GM12878 (cell line): Measurements from ENCODE around the gene VGLL2. TPM values are rescaled to one million over a fixed set of nuclear protein-coding genes. Genes with fewer than 3 reads are reported as not detected.

Source experiments
- ATAC-seq: fragments of 200-7000 bp; cut with Tn5 transposase; 3 replicates; pipeline ENCODE4 v1.9.1; 2020; ENCODE audit warnings: mild to moderate bottlenecking, moderate library complexity
- BruUV-seq: library from RNA; stranded (reverse); fragments of 400-500 nt; replicated peaks from 2 replicates; lab custom pipeline; 2021; lab: Mats Ljungman, UMichigan
- CTCF ChIA-PET: fragments of 300-600 bp; sonication (Branson Sonifier 250); formaldehyde crosslinking; extraction: SDS; loops from one replicate; lab custom pipeline; 2021; ENCODE audit warnings: inconsistent platforms; lab: Yijun Ruan, JAX
- POLR2A ChIA-PET: fragments of 350-600 bp; formaldehyde crosslinking; extraction: SDS; loops from one replicate; lab custom pipeline; 2021; ENCODE audit warnings: inconsistent platforms; lab: Charles Lee
- RAD21 ChIA-PET: fragments of 300-600 bp; sonication (Branson Sonifier 250); formaldehyde crosslinking; loops from one replicate; lab custom pipeline; 2023; ENCODE audit warnings: antibody characterized with exemption; ENCODE audit not compliant: unreplicated experiment; lab: Charles Lee
- SMC1A ChIA-PET: fragments of 300-600 bp; sonication (Branson Sonifier 250); formaldehyde crosslinking; loops from one replicate; lab custom pipeline; 2023; ENCODE audit not compliant: unreplicated experiment, uncharacterized antibody; lab: Charles Lee
- DNase-seq: peaks from one replicate; pipeline ENCODE4 v3.0.0-alpha.2; 2011; ENCODE audit warnings: low read depth, low spot score
- FAIRE-seq: peaks from 3 replicates; lab custom pipeline; 2011; peaks lifted over from hg19 to GRCh38; lab: Jason Lieb, UNC
- H2AFZ ChIP-seq: 2 replicates; pipeline ENCODE4 v1.6.0; 2011; ENCODE audit warnings: low read depth, low read length, control low read depth; ENCODE audit not compliant: control insufficient read depth
- H3K27ac ChIP-seq: 2 replicates; pipeline ENCODE4 v1.5.1; 2011; ENCODE audit warnings: control low read depth; ENCODE audit not compliant: control insufficient read depth, insufficient read depth
- H3K27me3 ChIP-seq, 2 experiments: replicated peaks in 1 of 2; 2 replicates each; pipeline versions ENCODE4 v1.6.0 to v1.6.1; 2011; ENCODE audit warnings: low read length in 1 of 2; ENCODE audit not compliant: control insufficient read depth in 2 of 2, insufficient read depth in 2 of 2
- H3K36me3 ChIP-seq, 2 experiments: 2 replicates each; pipeline ENCODE4 v1.5.1; 2011; ENCODE audit warnings: low read length in 1 of 2; ENCODE audit not compliant: control insufficient read depth in 2 of 2, insufficient read depth in 2 of 2
- H3K4me1 ChIP-seq: 2 replicates; pipeline ENCODE4 v1.6.1; 2011; ENCODE audit warnings: mild to moderate bottlenecking, low read length, moderate library complexity, mixed read lengths; ENCODE audit not compliant: control insufficient read depth, insufficient read depth
- H3K4me2 ChIP-seq: 2 replicates; pipeline ENCODE4 v1.6.0; 2011; ENCODE audit warnings: control low read depth; ENCODE audit not compliant: control insufficient read depth, insufficient read depth
- H3K4me3 ChIP-seq: fragments of 200-600 bp; sonication (generic); 2 replicates; pipeline ENCODE4 v1.5.1; 2016
- H3K79me2 ChIP-seq: 2 replicates; pipeline ENCODE4 v1.6.0; 2011; ENCODE audit warnings: low read length; ENCODE audit not compliant: control insufficient read depth, insufficient read depth
- H3K9ac ChIP-seq: 2 replicates; pipeline ENCODE4 v1.8.0; 2011; ENCODE audit warnings: low read length, control low read depth, mixed read lengths; ENCODE audit not compliant: control insufficient read depth, insufficient read depth
- H3K9me3 ChIP-seq: replicated peaks from 3 replicates; pipeline ENCODE4 v1.5.1; 2011; ENCODE audit warnings: mild to moderate bottlenecking, low read length; ENCODE audit not compliant: control insufficient read depth, insufficient read depth
- H4K20me1 ChIP-seq: 2 replicates; pipeline ENCODE4 v1.6.0; 2011; ENCODE audit not compliant: control insufficient read depth, insufficient read depth
- ATF3 ChIP-seq: IDR thresholded peaks from 2 replicates; pipeline ENCODE4 v1.6.1; 2011; ENCODE audit warnings: low read depth, mild to moderate bottlenecking, low read length, moderate library complexity, borderline replicate concordance; ENCODE audit errors: extremely low read depth
- CHD4 ChIP-seq: fragments of 200-600 bp; sonication (generic); IDR thresholded peaks from 2 replicates; pipeline ENCODE4 v1.6.1; 2016; ENCODE audit warnings: mild to moderate bottlenecking
- CREB1 ChIP-seq: IDR thresholded peaks from 2 replicates; pipeline ENCODE4 v1.6.1; 2012; ENCODE audit warnings: low read depth, mild to moderate bottlenecking, inconsistent platforms
- E2F8 ChIP-seq: fragments of 450-650 bp; IDR thresholded peaks from 2 replicates; pipeline ENCODE4 v1.6.1; 2018; ENCODE audit warnings: mild to moderate bottlenecking, low read depth, moderate library complexity; ENCODE audit not compliant: partially characterized antibody
- IRF4 ChIP-seq: IDR thresholded peaks from 2 replicates; pipeline ENCODE4 v1.6.1; 2011; ENCODE audit warnings: low read depth, low read length
- NFYB ChIP-seq: IDR thresholded peaks from 2 replicates; pipeline ENCODE4 v1.6.1; 2011; ENCODE audit warnings: low read depth, mild to moderate bottlenecking, low read length, improper control_type of control experiment, moderate library complexity; ENCODE audit not compliant: insufficient read depth
- SUPT20H ChIP-seq: IDR thresholded peaks from 2 replicates; pipeline ENCODE4 v1.6.1; 2011; ENCODE audit warnings: low read depth, mild to moderate bottlenecking, low read length, moderate library complexity, borderline replicate concordance; ENCODE audit not compliant: control insufficient read depth
- ZBTB4 ChIP-seq: fragments of 450-650 bp; formaldehyde crosslinking; IDR thresholded peaks from 2 replicates; pipeline ENCODE4 v1.4.0; 2022; ENCODE audit warnings: mild to moderate bottlenecking, moderate library complexity
- WGBS: methylation state at CpG from one replicate; pipeline ENCODE4 v1.1.6; 2016; ENCODE audit warnings: low lambda C conversion rate; ENCODE audit not compliant: insufficient replicate concordance, insufficient coverage; ENCODE audit errors: missing lambda C conversion rate; 5-methylcytosine and 5-hydroxymethylcytosine counted together
- in situ Hi-C: fragments of 300-500 bp; cut with MboI; formaldehyde crosslinking; loops from 9 replicates; pipeline ENCODE4 v1.14.3; 2018; ENCODE audit warnings: mixed read lengths
- intact Hi-C: fragments of 100-400 bp; cut with micrococcal nuclease; formaldehyde crosslinking; loops from one replicate; pipeline ENCODE4 v1.14.2; 2022; ENCODE audit not compliant: unreplicated experiment
- polyA plus RNA-seq, 11 experiments: library from polyadenylated mRNA; depleted of rRNA in 4 of 11; unstranded in 6 of 11; stranded (reverse) in 5 of 11; fragments of >200 nt; fragmentation: Nextera tagmentation in 4 of 11; fragmentation: Illumina TruSeq in 1 of 11; extraction: Ambion mirVana in 4 of 11; extraction: Trizol in 1 of 11; gene quantifications; 1 replicate in 1 of 11; 2 replicates in 10 of 11; pipeline versions ENCODE4 v1.2.1 to v1.2.3, GENCODE V29; 2011 to 2016; ENCODE audit warnings: inconsistent platforms in 2 of 11, missing spikeins in 2 of 11, low read depth in 1 of 11
- total RNA-seq, 4 experiments: library from RNA; depleted of rRNA in 3 of 4; stranded (reverse); fragments of >200 nt in 3 of 4; fragmentation: Illumina TruSeq in 1 of 4; extraction: Trizol in 1 of 4; gene quantifications; 2 replicates each; pipeline versions ENCODE4 v1.2.1 to v1.2.3, GENCODE V29; 2013 to 2021

VGLL2 gene
- total and polyA plus RNA-seq, 10 of the 15 experiments (the other 5 are each of a cell fraction or from before 2014, with no cell fraction given): not detected

- in situ Hi-C loops: no loop called here
- Histone ChIP-seq H3K9ac (no peak overlapping the region), H3K36me3 (no peaks in the 10 kb centered on the region), H3K4me3 (no peak overlapping the region), H2AFZ (no peak overlapping the region), H4K20me1 (no peaks in the 10 kb centered on the region), H3K27ac (no peak overlapping the region), H3K4me2 (no peak overlapping the region), H3K79me2 (no peaks in the 10 kb centered on the region), H3K9me3 (no peaks in the 10 kb centered on the region), H3K27me3 (peaks cover 8 to 22% of the 10 kb centered on the region in 2 experiments), H3K4me1 (no peaks in the 10 kb centered on the region)
- no peak for FAIRE-seq
- WGBS: 8% methylated on average over 8 of the region's 8 CpGs
- no TSS peak for BruUV-seq
- TF ChIP-seq ATF3: no peak
- TF ChIP-seq CHD4: no peak
- no peak for TF ChIP-seq IRF4
- TF ChIP-seq ZBTB4: no peak
- TF ChIP-seq CREB1: no peak
- TF ChIP-seq NFYB: no peak
- no peak for TF ChIP-seq E2F8
- no peak for TF ChIP-seq SUPT20H
- DNase-seq: no peak
- ChIA-PET SMC1A (no interaction called here), CTCF (no interaction called here), RAD21 (no interaction called here), POLR2A (no interaction called here)
- intact Hi-C loops: no loop called here
- no peak for ATAC-seq
Observed at GRCh38 chr6:117272032-117272866, 6.9 kb downstream of the VGLL2 start.
